Cortex of kidney (tissue), 1 donor: ENCODE measurements around the gene IQCF6.
"Not testable (repeated sequence)": the region's sequence is repeated elsewhere in the genome, so short reads cannot be mapped to it uniquely, and the experiment has no call there.

Source experiments
- DNase-seq: peaks from one replicate; lab custom pipeline; 2025; lab: John Stamatoyannopoulos, UW

IQCF6 gene

DNA sequence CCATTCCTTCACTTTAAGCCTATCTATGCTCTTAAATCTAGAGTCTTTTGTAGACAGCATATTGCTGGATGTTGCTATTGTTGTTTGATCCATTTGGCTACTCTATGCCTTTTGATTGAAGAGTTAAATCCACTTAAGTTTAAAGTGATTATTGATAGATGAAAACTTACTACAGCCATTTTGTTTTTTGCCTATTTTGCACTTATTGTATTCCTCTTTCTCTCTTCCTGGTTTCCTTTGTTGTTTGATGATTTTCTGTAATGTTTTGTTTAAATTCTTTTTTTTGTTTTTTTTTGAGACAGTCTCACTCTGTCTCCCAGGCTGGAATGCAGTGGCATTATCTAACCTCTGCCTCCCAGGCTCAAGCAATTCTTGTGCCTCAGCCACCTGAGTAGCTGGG is 19.8 kb downstream of the IQCF6 start:
- DNase-seq, result no peak

DNA sequence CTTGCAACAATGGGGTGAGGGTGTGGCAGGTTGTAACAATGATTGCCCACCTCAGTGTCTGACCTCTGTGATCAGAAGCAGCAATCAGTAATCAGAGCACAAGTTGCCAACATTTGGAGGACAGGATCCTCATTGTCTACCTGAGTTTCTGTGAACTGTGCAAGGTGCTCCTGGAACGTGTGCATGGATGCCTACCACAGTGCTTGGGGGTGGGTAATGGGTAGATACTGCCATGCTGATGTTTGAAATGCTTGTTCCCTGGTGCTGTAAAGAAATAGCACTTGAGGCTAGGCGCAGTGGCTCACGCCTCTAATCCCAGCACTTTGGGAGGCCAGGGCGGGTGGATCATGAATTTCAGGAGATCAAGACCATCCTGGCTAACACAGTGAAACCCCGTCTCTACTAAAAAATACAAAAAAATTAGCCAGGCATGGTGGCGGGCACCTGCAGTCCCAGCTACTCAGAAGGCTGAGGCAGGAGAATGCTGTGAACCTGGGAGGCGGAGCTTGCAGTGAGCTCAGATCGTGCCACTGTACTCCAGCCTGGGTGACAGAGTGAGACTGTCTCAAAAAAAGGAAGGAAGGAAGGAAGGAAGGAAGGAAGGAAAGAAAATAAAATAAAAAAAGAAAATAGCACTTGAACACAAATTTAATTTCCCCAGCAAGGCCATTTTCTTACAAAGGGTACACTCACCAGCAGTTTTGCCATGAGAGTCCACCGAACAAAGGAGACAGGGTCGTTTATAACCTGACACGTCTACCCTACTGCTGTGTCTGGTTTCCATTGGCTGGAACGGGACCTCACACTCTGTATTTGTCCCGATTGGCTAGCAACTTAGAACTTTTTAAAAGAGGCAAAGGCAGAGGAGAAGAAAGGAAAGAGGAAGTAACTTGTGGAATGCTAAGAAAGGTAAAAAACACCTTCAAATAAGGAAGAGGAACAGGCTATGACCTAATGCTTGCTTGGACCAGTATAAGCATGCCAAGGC is 25.0 kb downstream of the IQCF6 start:
- not testable (repeated sequence) for DNase-seq

- DNase-seq, result no peak
These were observed 27.8 kb downstream of the IQCF6 start for GRCh38 chr3:51751287-51751686.

DNA sequence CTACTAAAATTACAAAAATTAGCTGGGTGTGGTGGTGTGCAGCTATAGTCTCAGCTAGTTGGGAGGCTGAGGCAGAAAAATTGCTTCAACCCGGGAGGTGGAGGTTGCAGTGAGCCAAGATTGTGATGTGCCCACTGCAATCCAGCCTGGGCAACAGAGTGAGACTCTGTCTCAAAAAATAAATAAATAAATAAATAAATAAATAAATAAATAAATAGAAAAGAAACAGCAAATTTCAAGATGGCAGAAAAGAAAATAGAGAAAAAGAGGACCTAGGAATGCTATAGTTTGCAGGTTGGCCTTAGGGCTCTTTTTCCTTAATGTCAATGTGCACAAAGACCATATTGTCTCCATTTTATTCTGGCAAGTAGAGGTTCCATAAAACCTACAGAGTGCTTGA is 28.2 kb downstream of the IQCF6 start:
- DNase-seq, result no peak

DNA sequence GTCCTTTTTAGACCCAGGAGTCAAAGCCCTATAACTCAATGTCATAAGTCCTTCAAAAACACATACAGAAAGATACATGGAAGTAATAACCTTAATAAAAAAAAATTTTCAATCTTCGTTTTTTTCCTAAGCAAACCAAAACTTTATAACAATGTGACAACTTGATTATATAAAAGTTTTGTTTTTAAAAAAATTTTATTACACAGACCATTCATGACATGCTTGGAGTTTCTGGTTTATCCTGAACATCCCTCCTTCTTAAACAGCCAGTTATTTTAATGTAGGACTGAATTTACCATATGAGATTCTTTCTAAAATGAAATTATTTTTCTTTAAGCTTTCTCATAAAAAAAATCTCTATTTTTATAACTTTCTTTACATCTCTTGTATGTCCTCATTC is 30.7 kb downstream of the IQCF6 start:
- DNase-seq, result no peak

DNA sequence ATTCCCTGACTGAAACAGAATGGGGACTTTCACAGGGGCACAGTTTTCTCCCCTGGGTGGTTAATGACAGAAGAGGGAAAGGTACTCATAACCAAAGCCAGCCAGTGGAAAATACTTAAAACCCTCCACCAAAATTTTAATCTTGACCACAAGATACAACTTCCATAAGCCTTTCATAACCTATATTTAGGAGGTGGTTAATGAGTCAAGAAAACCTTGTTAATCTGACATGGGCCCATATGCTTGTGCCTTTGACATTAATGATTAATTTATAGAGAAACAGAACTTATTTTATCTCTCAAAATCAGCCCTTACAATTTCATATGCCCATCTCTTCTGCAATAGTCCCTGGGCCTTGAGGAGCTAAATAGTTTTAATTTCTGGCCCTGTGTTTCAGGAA is 31.2 kb downstream of the IQCF6 start:
- DNase-seq, result no peak

GRCh38 chr3:51742978-51743377 is 36.1 kb downstream of the IQCF6 start:
- DNase-seq, result not testable (repeated sequence)

GRCh38 chr3:51742320-51742719 is 36.7 kb downstream of the IQCF6 start:
- DNase-seq, result not testable (repeated sequence)

- no peak for DNase-seq
These were observed 39.9 kb downstream of the IQCF6 start for GRCh38 chr3:51739110-51739509.

GRCh38 chr3:51735950-51736349 is 43.1 kb downstream of the IQCF6 start:
- no peak for DNase-seq

DNA sequence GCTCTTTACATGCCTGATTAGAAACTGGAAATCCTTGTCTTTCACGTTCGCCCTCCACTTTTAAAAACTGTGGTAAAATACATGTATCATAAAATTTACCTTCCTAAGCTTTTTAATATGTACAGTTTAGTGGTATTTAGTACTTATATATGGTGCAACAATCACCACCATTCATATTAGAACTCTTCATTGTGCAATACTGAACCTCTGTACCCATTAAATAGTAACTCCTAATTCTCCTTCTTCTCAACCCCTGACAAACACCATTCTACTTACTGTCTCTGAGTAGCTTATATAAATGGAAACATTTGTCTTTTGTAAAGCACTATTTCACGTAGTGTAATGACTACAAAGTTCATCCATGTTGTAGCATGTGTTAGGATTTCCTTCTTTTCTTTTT is 44.0 kb downstream of the IQCF6 start:
- no peak for DNase-seq

DNA sequence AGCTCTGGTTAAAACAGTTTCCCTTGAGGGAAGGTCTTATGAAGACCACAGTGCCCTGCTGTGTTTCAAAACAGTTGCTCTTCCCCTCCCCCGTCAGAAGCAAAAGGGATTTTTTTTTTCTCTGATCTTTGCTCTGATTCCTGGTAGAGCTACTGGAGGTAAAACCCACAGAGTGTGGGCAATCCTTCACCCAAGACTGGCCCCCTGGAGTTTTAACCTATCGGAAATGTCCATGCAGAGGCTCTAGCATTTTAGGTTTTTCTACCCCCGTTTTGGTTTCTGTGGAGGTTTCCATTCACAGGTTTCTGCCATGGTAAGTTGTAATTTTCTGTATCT is 44.5 kb downstream of the IQCF6 start:
- DNase-seq, result no peak

- no peak for DNase-seq
These were observed 45.0 kb downstream of the IQCF6 start for GRCh38 chr3:51733859-51734571.

DNA sequence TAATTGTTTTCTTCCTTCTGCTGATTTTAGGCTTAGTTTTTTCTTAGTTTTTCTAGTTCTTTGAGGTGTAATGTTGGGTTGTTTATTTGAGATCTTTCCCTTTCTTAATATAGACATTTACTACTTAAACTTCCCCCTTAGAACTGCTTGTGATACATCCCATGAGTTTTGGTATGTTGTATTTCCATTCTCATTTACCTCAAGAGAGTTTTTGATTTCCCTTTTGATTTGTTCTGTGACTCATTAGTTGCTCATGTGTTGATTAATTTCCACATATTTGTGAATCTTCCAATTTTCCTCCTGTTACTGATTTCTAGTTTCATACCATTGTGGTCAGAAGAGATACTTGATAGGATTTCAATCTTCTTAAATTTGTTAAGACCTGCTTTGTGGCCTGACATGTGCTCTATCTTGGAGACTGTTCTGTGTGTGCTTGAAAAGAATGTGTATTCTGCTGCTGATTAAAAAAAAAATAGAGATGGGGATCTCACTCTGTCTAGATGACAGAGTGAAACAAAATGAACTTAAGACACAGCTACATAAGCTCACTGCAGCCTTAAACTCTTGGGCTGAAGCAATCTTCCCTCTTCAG is 49.9 kb downstream of the IQCF6 start:
- no peak for DNase-seq
